Kidney (tissue), 14 donors: ENCODE results near the gene HOXC9. TPM values are rescaled to one million over a fixed set of nuclear protein-coding genes. Genes with fewer than 3 reads are reported as not detected.
A peak's percentile ranks its signal among the peaks of the same experiment; 100 is the strongest.

Source experiments
- DNase-seq, 5 donors: peaks; one replicate each; pipeline ENCODE4 v3.0.0-alpha.2; 2013 to 2020
- FAIRE-seq: peaks from 2 replicates; lab custom pipeline; 2012; peaks lifted over from hg19 to GRCh38; lab: Jason Lieb, UNC
- H3K27ac ChIP-seq, 2 donors: one replicate each; pipeline ENCODE4 v1.7.0; 2013; ENCODE audit warnings: low read depth in 2 of 2, low read length in 2 of 2, inconsistent platforms in 1 of 2
- H3K27me3 ChIP-seq: one replicate; pipeline ENCODE4 v1.7.1; 2013; ENCODE audit warnings: low read length, inconsistent platforms; ENCODE audit not compliant: control insufficient read depth, insufficient read depth
- H3K36me3 ChIP-seq, 3 donors: one replicate each; pipeline versions ENCODE4 v1.7.0 to v1.7.1; 2013; ENCODE audit warnings: low read length in 3 of 3, control low read depth in 1 of 3, inconsistent platforms in 1 of 3; ENCODE audit not compliant: insufficient read depth in 3 of 3, control insufficient read depth in 2 of 3
- H3K4me1 ChIP-seq, 3 donors: one replicate each; pipeline versions ENCODE4 v1.7.0 to v1.7.1; 2013; ENCODE audit warnings: low read length in 3 of 3, inconsistent platforms in 1 of 3, low read depth in 1 of 3; ENCODE audit not compliant: control insufficient read depth in 2 of 3, insufficient read depth in 2 of 3
- H3K4me3 ChIP-seq, 3 donors: one replicate each; pipeline versions ENCODE4 v1.7.0 to v1.8.1; 2013; ENCODE audit warnings: low read length in 3 of 3, control low read depth in 1 of 3, inconsistent platforms in 1 of 3
- H3K9ac ChIP-seq, 3 donors: one replicate each; pipeline versions ENCODE4 v1.7.0 to v1.7.1; 2013; ENCODE audit warnings: low read length in 3 of 3, control low read depth in 1 of 3, inconsistent platforms in 1 of 3
- H3K9me3 ChIP-seq, 3 donors: one replicate each; pipeline versions ENCODE4 v1.7.0 to v1.7.1; 2013; ENCODE audit warnings: low read length in 3 of 3, control low read depth in 1 of 3, inconsistent platforms in 1 of 3; ENCODE audit not compliant: control insufficient read depth in 2 of 3, insufficient read depth in 1 of 3
- intact Hi-C: fragments of 100-400 bp; cut with DNase I; formaldehyde crosslinking; loops from one replicate; pipeline ENCODE4 v1.11.1; 2022
- polyA plus RNA-seq: library from polyadenylated mRNA; stranded (reverse); fragments of 350-450 nt; fragmentation: Illumina TruSeq; extraction: RNeasy Lipid Tissue Mini Kit (QIAGEN cat#74804); gene quantifications from one replicate; pipeline ENCODE4 v1.2.3, GENCODE V29; 2014; ENCODE audit warnings: low read depth, low replicate concordance; ENCODE audit not compliant: insufficient read depth
- total RNA-seq: library from RNA; stranded (reverse); fragmentation: NEBNext Ultra II Directional; extraction: Animal tissue kit (Norgen Biotek cat#: 25700); gene quantifications from one replicate; pipeline ENCODE4 v1.2.1, GENCODE V29; 2021
- TF ChIP-seq, protein P1 (sequence below): IDR thresholded peaks from 3 replicates; pipeline ENCODE4 v1.5.1; 2012; ENCODE audit warnings: mild to moderate bottlenecking, moderate library complexity, borderline replicate concordance; ENCODE audit not compliant: insufficient read depth; ENCODE audit errors: extremely low read depth
- donor health status: control.
- donor health status: control.
- donor health status: control.
- donor health status: control.
- donor health status: control.
- donor health status: DM: yes; HTN: yes; CAD: no.
- donor health status: Normal renal cell carcinoma (clear cell type).

The HOXC9 gene
- total and polyA plus RNA-seq, 2 donors from 2014 or later, result 11.7 to 16.5 TPM

DNA sequence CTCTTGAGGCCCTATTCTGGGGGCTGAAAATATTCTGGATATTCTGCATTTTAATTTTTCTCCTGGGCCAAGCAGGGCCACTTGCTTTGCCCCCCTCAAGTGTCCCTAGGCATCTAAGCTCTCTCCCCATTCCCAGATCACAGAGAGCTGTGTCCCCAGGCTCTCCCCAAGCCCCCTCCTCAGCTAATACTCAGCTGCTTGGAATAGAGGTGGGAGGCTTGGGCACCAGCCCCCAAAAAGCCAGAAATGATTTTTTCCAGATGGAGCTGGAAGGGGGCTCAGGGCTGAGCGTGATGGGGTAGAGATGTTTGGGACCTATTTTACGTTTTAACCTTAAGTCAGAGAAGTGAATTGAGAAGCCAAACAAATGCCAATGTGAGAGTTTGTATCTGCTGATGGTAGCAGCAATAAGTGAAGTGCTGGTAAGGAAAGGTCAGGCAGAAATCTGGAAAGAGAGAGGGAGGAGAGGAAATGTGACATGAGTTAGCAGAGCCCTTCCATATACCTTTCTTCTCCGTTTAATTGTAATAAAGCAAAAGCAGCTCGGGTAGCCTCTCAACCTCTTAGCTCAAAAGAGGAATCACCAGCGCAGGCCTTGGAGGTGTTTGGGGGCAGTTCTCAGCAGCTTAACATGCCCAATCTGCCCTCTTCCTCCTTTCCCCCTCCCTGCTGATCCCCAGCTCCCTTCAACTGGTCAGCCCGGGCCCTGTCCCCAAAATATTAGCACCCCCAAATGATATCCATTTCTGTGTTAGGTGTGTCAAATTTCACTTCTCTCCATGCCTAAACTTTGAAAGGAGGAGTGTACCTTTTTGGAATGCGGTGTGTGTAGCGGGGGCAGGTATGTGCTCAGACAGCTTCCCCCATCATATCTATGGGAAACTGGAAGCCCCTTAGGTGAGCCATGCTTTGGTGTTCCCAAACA lies 23.3 kb downstream of the HOXC9 start:
- Histone ChIP-seq H3K27me3 (peaks cover 3% of the 10 kb centered on the region), H3K36me3 (no peaks in the 10 kb centered on the region), H3K9ac (peak overlapping the region in 2 of 3 donors; percentile 6 to 54), H3K9me3 (no peaks in the 10 kb centered on the region), H3K4me1 (peaks cover 8 to 10% (median 10%) of the 10 kb centered on the region in 3 donors), H3K27ac (peak overlapping the region in 1 of 2 donors; percentile 41), H3K4me3 (no peak overlapping the region)
- TF ChIP-seq, protein P1, sequence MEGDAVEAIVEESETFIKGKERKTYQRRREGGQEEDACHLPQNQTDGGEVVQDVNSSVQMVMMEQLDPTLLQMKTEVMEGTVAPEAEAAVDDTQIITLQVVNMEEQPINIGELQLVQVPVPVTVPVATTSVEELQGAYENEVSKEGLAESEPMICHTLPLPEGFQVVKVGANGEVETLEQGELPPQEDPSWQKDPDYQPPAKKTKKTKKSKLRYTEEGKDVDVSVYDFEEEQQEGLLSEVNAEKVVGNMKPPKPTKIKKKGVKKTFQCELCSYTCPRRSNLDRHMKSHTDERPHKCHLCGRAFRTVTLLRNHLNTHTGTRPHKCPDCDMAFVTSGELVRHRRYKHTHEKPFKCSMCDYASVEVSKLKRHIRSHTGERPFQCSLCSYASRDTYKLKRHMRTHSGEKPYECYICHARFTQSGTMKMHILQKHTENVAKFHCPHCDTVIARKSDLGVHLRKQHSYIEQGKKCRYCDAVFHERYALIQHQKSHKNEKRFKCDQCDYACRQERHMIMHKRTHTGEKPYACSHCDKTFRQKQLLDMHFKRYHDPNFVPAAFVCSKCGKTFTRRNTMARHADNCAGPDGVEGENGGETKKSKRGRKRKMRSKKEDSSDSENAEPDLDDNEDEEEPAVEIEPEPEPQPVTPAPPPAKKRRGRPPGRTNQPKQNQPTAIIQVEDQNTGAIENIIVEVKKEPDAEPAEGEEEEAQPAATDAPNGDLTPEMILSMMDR, result no peak
- FAIRE-seq (no peak), DNase-seq (peak in 2 of 5 donors; percentile 28 to 43)
- intact Hi-C loops, result no loop called here

DNA sequence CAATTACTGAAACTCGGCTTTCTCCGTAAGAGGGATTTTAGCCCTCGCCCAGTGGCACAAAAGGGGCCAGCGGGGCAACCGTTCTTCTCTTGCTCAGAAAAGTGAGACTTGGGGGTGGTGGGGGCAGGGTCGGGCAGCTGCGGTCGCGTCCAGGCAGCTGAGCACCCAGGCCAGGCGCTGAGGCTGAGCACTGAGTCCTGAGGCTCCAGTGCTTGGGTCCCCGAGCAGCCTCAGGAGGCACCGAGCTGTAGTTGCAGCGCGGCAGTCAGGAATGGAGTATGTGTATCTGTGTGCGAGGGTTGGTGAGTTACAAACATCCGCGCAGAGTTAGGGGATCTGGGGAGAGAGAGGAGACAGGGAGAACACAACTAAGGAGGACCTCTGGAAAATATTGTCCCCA lies 24.2 kb downstream of the HOXC9 start:
- H3K27me3 ChIP-seq, result peaks cover 3% of the 10 kb centered on the region
- TF ChIP-seq, protein P1, result no peak
- peaks cover 11 to 15% (median 12%) of the 10 kb centered on the region in 3 donors for H3K4me1 ChIP-seq
- no peaks in the 10 kb centered on the region for H3K36me3 ChIP-seq
- FAIRE-seq (no peak), DNase-seq (peak in 2 of 5 donors; percentile 63 to 65)
- peak overlapping the region in 1 of 3 donors; percentile 51 for H3K9ac ChIP-seq
- H3K9me3 ChIP-seq, result no peaks in the 10 kb centered on the region
- intact Hi-C loops, result no loop called here
- H3K27ac ChIP-seq, result peak overlapping the region; percentile 32 to 49
- H3K4me3 ChIP-seq, result no peak overlapping the region

DNA sequence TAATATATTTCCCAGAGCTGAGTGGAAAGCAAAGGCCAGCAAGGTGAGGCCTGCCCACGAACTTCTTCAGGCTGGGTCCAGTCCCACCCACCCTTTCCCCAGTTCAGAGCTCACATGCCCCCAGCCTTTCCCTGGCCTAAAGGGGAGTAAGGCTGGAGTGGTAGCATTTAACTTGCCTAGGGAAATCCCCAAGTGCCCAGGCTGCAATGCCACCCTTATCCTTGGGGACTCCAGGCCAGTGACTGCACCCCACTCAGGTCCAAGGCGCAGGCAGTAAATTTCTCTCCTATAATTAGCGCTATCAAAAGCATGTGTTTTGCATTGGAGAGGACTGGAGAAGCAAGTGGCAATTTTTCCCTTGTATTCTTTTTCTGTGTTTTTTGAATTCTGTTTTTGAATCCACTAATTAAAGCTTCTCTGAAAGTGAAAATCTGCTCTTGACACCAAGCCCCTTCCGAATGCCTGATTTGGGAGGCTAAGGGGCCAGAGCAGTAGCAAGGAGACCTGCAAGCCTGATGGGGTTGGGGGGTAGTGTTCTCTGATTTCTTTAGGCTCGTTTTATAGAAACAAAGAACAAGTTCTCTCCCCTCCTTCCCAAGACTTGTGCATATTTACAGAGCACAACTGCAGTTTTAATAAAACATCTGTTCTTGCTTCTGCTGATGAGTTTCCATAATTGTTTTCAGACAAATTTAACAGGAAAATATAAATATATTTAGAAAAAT lies 24.8 kb downstream of the HOXC9 start:
- Histone ChIP-seq H3K36me3 (peaks cover 0 to 1% (median 0%) of the 10 kb centered on the region in 3 donors), H3K4me3 (no peak overlapping the region), H3K4me1 (peaks cover 11 to 15% (median 11%) of the 10 kb centered on the region in 3 donors), H3K9ac (peak overlapping the region in 1 of 3 donors; percentile 51), H3K27me3 (peaks cover 3% of the 10 kb centered on the region), H3K27ac (peak overlapping the region in 1 of 2 donors; percentile 11), H3K9me3 (no peaks in the 10 kb centered on the region)
- DNase-seq (peak in 1 of 5 donors; percentile 44), FAIRE-seq (no peak)
- TF ChIP-seq, protein P1, result no peak
- intact Hi-C loops, result loop anchor here (5.0 kb wide), 1 partner anchor 168 kb away; no protein-coding TSS in a partner anchor
